Left kidney (tissue), 2 donors: ENCODE data around the gene PDXK. TPM values are rescaled to one million over a fixed set of nuclear protein-coding genes. Genes with fewer than 3 reads are reported as not detected.

Experiments
- DNase-seq: peaks from one replicate; pipeline ENCODE4 v3.0.0-alpha.2; 2013
- polyA plus RNA-seq: library from polyadenylated mRNA; unstranded; fragments of 120-200 nt; gene quantifications from one replicate; pipeline ENCODE4 v1.2.1, GENCODE V29; 2013; ENCODE audit not compliant: insufficient read length

The PDXK gene
- polyA plus RNA-seq, 1 donor = 80.2 TPM

- no peak for DNase-seq
Observed at GRCh38 chr21:43762303-43763128, 43.6 kb downstream of the PDXK start.

- DNase-seq = no peak
Observed at GRCh38 chr21:43763901-43764523, 45.1 kb downstream of the PDXK start.

GRCh38 chr21:43764576-43765495, 45.9 kb downstream of the PDXK start:
- DNase-seq = no peak

DNA sequence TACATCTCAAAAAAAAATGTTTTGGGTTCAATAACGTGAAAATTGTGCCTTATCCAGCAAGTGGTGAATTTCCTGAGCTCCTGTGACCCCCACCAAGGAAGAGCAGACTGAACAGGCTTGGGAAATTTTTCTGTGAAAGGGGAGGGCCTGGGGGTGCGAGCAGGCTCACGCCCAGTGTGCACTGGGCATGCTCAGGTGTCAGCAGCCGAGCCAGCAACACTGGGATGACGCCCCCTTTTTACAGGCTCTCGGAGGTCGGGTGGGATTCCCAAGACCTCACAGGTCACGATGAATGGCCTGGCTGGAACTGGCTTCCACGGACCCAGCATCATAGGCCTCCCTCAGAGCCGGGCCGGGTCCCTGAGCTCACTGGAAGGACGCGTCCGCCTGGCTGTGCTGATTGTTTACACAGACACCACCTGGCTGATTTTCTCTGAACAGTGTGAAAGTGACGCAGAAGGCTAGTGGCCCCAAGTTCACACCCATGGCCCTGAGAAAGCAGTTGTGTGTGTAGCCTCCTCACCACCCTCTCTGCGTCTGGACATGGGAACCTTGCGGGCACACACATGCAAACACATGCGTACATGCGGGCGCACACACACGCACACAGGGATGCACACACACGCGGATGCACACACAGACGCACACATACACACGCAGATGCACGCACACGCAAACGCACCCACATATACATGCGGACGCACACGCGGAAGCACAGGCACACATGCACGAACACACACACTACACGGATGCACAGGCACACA, 48.0 kb downstream of the PDXK start:
- DNase-seq = no peak

- no peak for DNase-seq
Observed at GRCh38 chr21:43767498-43767983, 48.6 kb downstream of the PDXK start.

DNA sequence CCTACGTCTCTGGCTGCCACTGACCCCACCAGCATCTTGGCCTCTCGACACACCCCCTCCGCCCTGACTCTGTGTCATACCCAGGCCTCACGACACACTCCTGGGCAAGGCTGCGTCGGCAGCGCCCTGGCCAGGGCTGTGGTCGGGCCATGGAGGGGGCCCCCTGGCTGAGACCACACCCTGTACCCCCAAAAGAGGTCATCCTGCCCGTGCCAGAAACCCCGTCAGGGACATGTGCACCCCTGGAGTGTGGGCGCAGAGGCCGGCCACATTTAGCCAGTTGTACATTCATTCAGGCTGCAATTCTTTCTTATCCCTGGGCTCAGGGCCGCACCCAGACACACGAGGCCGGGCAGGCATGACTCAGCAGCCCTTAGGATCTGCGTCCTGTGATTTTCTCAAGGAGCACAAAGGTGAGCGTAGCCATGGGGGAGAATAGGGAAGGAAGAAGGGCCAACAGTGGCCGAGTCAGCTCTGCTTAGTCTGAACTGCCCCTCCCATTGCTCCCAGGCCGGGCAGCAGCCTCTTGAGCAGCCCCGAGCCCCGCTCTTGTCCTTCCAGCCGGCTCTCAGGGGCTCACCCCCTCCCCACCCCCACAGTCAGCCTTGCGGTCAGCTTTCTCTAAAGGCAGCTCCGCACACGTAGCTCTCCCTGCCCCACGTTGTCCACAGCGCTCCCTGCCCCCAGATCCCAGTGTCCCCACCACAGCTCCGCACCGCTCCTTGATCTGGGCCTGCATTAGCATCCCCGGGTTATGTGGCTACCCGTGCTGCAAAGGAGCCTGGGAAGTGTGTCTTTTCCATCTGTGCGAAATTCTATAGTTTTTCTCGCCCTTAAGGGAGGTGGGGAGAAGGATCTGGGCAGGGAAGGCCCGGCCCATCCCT, 49.3 kb downstream of the PDXK start:
- DNase-seq = no peak

DNA sequence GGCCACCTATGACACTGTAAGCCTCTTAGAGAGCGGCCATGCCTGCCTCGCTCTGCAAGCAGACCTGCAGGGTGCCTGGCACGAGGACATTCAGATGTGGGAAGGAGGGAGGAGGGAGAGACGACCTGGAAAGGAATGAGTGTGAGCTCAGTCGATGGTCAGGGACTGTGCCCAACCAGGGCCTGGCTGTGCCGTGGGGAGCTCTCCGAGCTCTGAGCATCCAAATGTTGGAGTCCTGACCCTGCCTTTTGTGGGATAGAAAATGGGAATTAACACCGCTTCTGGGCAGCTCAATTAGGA, 49.9 kb downstream of the PDXK start:
- DNase-seq = no peak

GRCh38 chr21:43769325-43769958, 50.5 kb downstream of the PDXK start:
- DNase-seq = no peak

DNA sequence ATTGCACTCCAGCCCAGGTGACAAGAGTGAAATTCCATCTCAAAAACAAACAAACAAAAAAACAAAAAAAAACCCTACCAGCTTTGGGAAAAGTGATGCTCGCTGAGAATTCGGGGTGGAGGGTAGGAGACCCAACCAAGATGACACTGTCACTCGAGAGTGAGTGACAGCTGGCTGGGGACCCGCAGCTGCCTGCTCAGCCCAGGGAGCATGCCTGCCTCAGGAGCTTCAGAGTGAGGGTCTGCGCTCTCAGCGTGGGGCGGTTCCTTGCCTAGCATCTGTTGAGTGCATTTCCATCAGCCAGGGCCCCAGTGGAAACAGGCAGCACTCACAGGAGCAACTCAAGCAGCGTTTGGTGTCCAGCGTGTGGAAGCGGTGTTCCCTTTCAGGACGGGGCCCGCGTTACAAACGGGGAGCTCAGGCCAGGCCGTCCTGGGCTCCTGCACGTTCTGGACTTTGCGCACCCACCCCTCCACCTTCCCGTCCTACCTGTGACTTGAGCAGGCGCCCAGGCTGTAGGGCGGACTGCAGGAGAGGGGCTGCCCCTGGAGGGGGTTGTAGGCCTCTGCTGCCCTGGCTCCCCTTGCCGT, 51.2 kb downstream of the PDXK start:
- DNase-seq = no peak

GRCh38 chr21:43771199-43771675, 52.3 kb downstream of the PDXK start:
- no peak for DNase-seq

- DNase-seq = no peak
Observed at GRCh38 chr21:43771698-43772424, 52.9 kb downstream of the PDXK start.

GRCh38 chr21:43772425-43772821, 53.5 kb downstream of the PDXK start:
- no peak for DNase-seq

GRCh38 chr21:43774163-43774562, 55.2 kb downstream of the PDXK start:
- no peak for DNase-seq

GRCh38 chr21:43775190-43775589, 56.3 kb downstream of the PDXK start:
- DNase-seq = no peak

DNA sequence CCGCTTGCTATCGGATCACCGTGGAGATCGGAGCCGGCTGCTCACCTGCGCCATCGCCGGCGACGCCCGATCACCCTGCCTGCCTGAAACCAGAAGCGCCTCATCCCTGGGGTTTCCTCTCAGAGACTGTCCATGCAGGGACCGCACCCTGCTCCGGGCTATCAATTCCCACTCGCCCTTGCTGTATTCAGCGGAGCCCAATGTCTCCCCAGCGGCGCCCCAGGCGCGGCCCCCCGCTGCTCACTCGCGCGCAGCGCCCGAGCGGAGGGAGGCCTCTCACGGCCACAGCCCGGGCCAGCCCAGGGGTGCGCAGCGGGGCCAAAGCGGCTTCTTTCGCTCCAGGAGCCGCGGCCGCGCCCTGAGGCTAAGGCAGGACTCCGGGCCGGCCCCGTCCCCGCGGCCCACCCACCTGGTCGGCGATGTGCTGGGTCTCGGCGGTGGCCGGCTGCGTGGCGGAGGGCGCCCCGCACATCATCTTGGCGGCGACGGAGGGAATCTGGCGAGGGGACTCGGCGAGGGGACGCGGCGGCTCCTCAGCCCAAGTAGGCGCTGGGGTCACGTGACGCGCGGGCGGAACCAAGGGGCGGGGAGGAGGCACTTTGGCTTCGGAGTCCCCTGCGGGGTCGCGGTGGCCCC, 57.0 kb downstream of the PDXK start, which contains the start of gene CSTB:
Gene CSTB, minus strand, starts transcription at position 514 of the 636 bp plus-strand sequence. Its CDS starts 39 bp downstream, at position 475.
- DNase-seq = peak; percentile 69

GRCh38 chr21:43777953-43778352, 59.0 kb downstream of the PDXK start:
- no peak for DNase-seq

- no peak for DNase-seq
Observed at GRCh38 chr21:43778469-43779335, 59.8 kb downstream of the PDXK start.
